Prostate gland (tissue), 2 donors: ENCODE results near the gene ANXA2. TPM values are rescaled to one million over a fixed set of nuclear protein-coding genes. Genes with fewer than 3 reads are reported as not detected.

Experiments
- DNase-seq: peaks from one replicate; pipeline ENCODE4 v3.0.0-alpha.2; 2019; ENCODE audit warnings: low spot score
- H3K27ac ChIP-seq, 2 donors: fragments of 200-600 bp; sonication (generic); 2 replicates each; pipeline ENCODE4 v1.5.1; 2017 to 2019
- H3K27me3 ChIP-seq: fragments of 200-600 bp; sonication (generic); replicated peaks from 2 replicates; pipeline ENCODE4 v1.5.1; 2019; ENCODE audit not compliant: insufficient read depth
- H3K36me3 ChIP-seq, 2 donors: fragments of 200-600 bp; sonication (generic); 1 replicate in 1 of 2; 2 replicates in 1 of 2; pipeline versions ENCODE4 v1.5.1 to v1.8.1; 2017 to 2019
- H3K4me1 ChIP-seq: fragments of 200-600 bp; sonication (generic); replicated peaks from 2 replicates; pipeline ENCODE4 v1.5.1; 2019
- H3K4me3 ChIP-seq, 2 donors: fragments of 200-600 bp; sonication (generic); 2 replicates each; pipeline ENCODE4 v1.5.1; 2017 to 2019
- H3K9me3 ChIP-seq: fragments of 200-600 bp; sonication (generic); 2 replicates; pipeline ENCODE4 v1.5.1; 2017
- CTCF ChIP-seq, 4 experiments: fragments of 200-600 bp in 2 of 4; fragments of 450-650 bp in 2 of 4; sonication (generic) in 2 of 4; IDR thresholded peaks; 1 replicate in 3 of 4; 2 replicates in 1 of 4; pipeline ENCODE4 v1.5.1; 2016 to 2019; ENCODE audit warnings: antibody characterized with exemption in 4 of 4, mild to moderate bottlenecking in 2 of 4, moderate library complexity in 2 of 4
- POLR2A ChIP-seq: fragments of 450-650 bp; IDR thresholded peaks from one replicate; pipeline ENCODE4 v1.6.1; 2016; ENCODE audit warnings: antibody characterized with exemption, mild to moderate bottlenecking
- POLR2AphosphoS5 ChIP-seq: sonication (generic); formaldehyde crosslinking; IDR thresholded peaks from one replicate; pipeline ENCODE4 v1.6.1; 2017; ENCODE audit warnings: antibody characterized with exemption
- WGBS: methylation state at CpG from one replicate; pipeline ENCODE4 v1.1.5; 2018; 5-methylcytosine and 5-hydroxymethylcytosine counted together
- intact Hi-C: fragments of 100-400 bp; cut with DNase I; formaldehyde crosslinking; loops from one replicate; pipeline ENCODE4 v1.14.2; 2022
- total RNA-seq, 2 donors: library from RNA; depleted of rRNA; stranded (reverse); fragments of >200 nt; gene quantifications; one replicate each; pipeline ENCODE4 v1.1.0, GENCODE V29; 2016

ANXA2 gene
- total RNA-seq, 2 donors from 2014 or later = 404 to 595 TPM

GRCh38 chr15:60396958-60397771 is 621 bp downstream of the ANXA2 start:
- peak; percentile 61 for DNase-seq
- H3K4me1 ChIP-seq = peaks cover 27% of the 10 kb centered on the region
- peak overlapping the region; percentile 76 to 79 for H3K4me3 ChIP-seq
- no peaks in the 10 kb centered on the region for H3K27me3 ChIP-seq
- H3K9me3 ChIP-seq = no peaks in the 10 kb centered on the region
- intact Hi-C loops = loop anchor here (5.0 kb wide), 1 partner anchor 35 kb away; no protein-coding TSS in a partner anchor
- TF ChIP-seq CTCF (IDR thresholded peaks at IDR 0.05) (no peak), POLR2A (peak; percentile 38), POLR2AphosphoS5 (peak; percentile 40)
- 1% methylated on average over 37 of the region's 37 CpGs for WGBS
- H3K36me3 ChIP-seq = no peaks in the 10 kb centered on the region
- peak overlapping the region; percentile 93 to 97 for H3K27ac ChIP-seq

DNA sequence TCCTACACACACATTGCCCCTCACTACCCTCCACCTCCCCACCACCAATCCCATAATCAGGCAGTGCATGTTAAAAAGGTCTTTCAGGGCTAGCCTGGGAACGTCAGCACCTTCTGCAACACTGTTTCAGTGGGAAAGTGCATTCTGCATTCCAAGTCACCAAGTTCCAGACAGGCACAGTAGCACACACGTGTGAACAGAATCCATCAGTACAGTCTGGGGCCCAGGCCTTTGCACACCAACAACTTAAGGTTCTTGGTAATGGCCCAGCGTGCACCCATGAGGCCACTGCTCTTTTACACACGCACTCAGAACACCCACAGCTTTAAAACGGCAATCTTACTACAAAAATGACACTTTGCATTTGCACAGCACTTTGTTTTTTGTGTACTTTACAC is 1.2 kb downstream of the ANXA2 start:
- H3K27ac ChIP-seq = peak overlapping the region; percentile 93 to 97
- no peaks in the 10 kb centered on the region for H3K27me3 ChIP-seq
- no peak for DNase-seq
- H3K9me3 ChIP-seq = no peaks in the 10 kb centered on the region
- intact Hi-C loops = loop anchor here (5.0 kb wide), 1 partner anchor 34 kb away; no protein-coding TSS in a partner anchor
- TF ChIP-seq POLR2AphosphoS5 (no peak), CTCF (IDR thresholded peaks at IDR 0.05) (no peak), POLR2A (no peak)
- 19% methylated on average over 5 of the region's 5 CpGs for WGBS
- no peaks in the 10 kb centered on the region for H3K36me3 ChIP-seq
- H3K4me3 ChIP-seq = peak overlapping the region; percentile 76 to 79
- H3K4me1 ChIP-seq = peaks cover 31% of the 10 kb centered on the region

DNA sequence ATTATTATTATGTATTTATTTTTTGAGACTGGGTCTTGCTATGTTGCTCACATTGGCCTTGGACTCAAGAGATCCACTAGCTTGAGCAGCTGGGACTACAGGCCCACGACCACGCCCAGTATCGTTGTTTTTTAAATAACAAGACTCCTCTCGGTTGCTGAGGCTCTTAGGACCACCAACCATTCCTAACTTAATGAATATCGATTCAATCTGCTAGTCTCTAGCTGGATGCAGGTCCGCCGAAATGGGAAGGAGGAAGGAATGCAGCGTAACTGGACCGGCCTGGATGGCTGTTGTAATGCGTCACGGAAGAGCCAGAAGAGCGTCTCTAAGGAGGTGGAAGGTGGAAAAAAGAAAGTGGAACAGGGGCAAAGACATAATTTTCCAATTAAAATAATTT is 1.7 kb downstream of the ANXA2 start:
- 46% methylated on average over 12 of the region's 12 CpGs for WGBS
- intact Hi-C loops = loop anchor here (5.0 kb wide), 1 partner anchor 34 kb away; no protein-coding TSS in a partner anchor
- Histone ChIP-seq H3K9me3 (no peaks in the 10 kb centered on the region), H3K4me1 (peaks cover 31% of the 10 kb centered on the region), H3K27me3 (no peaks in the 10 kb centered on the region), H3K27ac (peak overlapping the region; percentile 93 to 97), H3K4me3 (peak overlapping the region; percentile 76 to 79), H3K36me3 (no peaks in the 10 kb centered on the region)
- no peak for DNase-seq
- TF ChIP-seq POLR2AphosphoS5 (peak; percentile 44), POLR2A (no peak), CTCF (IDR thresholded peaks at IDR 0.05) (no peak)

DNA sequence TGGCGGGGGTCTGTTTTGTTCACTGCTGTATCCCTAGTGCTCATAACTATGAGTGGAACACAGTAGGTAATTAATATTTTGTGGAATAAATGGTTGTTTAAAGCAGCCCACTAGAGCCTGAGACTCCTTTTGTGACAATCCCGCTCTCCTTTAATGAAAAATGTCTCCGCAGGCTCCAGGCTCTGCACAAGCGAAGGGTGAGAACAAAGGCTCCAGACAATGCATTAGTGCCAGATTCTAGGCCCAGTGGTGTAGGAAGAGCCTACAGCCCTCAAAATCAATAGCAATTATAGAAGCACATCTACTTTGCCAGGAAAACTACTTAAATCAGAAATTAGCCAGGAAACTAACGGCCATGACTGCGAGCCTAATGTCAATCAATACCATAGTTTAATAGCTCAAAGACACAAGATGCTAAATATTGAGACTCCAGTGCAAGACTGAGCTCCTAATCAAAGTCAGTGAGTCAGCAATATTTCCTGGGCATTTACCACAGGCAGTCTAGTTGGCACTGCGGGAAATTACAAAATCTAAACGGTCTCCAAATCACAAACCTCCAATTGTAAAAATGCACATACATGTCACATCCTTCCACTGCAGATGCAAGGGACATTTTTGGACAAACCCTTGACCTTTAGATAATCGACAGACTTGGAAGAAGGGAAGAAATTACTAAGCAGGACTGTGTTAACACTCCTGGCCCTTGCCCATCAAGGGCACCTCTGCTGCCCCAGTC is 2.3 kb downstream of the ANXA2 start:
- Histone ChIP-seq H3K4me3 (peak overlapping the region in 1 of 2 donors; percentile 76), H3K27me3 (no peaks in the 10 kb centered on the region)
- 67% methylated on average over 9 of the region's 9 CpGs for WGBS

More for the DNA sequence above, 2.3 kb downstream of the ANXA2 start:
- intact Hi-C loops = loop anchor here (5.0 kb wide), 1 partner anchor 33 kb away; no protein-coding TSS in a partner anchor
- Histone ChIP-seq H3K4me1 (peaks cover 31% of the 10 kb centered on the region), H3K9me3 (no peaks in the 10 kb centered on the region), H3K36me3 (no peaks in the 10 kb centered on the region), H3K27ac (peak overlapping the region; percentile 93 to 97)
- no peak for DNase-seq
- TF ChIP-seq POLR2A (no peak), CTCF (IDR thresholded peaks at IDR 0.05) (no peak), POLR2AphosphoS5 (no peak)
